Spleen (tissue), 7 donors: ENCODE results near the gene RGS16.

Experiments
- POLR2A ChIP-seq, 3 donors: fragments of 450-650 bp; IDR thresholded peaks; one replicate each; pipeline ENCODE4 v1.5.1; 2017; ENCODE audit warnings: antibody characterized with exemption in 3 of 3, mild to moderate bottlenecking in 1 of 3
- POLR2AphosphoS5 ChIP-seq, 3 donors: sonication (generic); formaldehyde crosslinking; IDR thresholded peaks; one replicate each; pipeline ENCODE4 v1.5.1; 2017; ENCODE audit warnings: antibody characterized with exemption in 3 of 3
- TF ChIP-seq, protein P1 (sequence below), 11 experiments: fragments of 200-600 bp in 7 of 11; fragments of 450-650 bp in 4 of 11; sonication (generic) in 4 of 11; IDR thresholded peaks in 8 of 11; conservative IDR thresholded peaks in 3 of 11; 1 replicate in 7 of 11; 2 replicates in 4 of 11; pipeline versions ENCODE4 v1.4.0 to v1.8.0; 2016 to 2021; ENCODE audit warnings: antibody characterized with exemption in 11 of 11, inconsistent platforms in 4 of 11, mild to moderate bottlenecking in 1 of 11
- donor health status: DM: no; HTN: no; CAD: no; lungs with moderate emphysema.
- donor health status: DM: no; HTN: no; CAD: no.
- donor health status: DM: no; HTN: no; CAD: no.

DNA sequence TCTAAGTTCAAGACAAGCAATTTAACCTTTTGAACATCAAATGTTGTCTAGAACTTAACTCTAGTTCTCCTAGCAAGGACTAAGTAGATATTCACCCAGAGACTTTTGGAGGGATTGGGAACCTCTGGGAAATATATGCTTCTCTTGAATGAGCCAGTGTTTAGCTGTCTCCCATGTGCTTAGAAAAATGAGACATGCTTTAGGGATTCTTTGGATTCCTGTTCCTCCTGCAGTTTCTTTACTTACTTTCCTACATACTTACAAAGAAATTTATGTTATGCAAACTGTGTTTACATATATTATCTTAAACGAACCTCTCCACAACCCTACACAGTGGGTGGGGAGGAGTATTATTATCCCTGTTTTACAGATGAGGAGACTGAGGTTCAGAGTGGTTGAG, 54.4 kb downstream of the RGS16 start:
- TF ChIP-seq, protein P1, sequence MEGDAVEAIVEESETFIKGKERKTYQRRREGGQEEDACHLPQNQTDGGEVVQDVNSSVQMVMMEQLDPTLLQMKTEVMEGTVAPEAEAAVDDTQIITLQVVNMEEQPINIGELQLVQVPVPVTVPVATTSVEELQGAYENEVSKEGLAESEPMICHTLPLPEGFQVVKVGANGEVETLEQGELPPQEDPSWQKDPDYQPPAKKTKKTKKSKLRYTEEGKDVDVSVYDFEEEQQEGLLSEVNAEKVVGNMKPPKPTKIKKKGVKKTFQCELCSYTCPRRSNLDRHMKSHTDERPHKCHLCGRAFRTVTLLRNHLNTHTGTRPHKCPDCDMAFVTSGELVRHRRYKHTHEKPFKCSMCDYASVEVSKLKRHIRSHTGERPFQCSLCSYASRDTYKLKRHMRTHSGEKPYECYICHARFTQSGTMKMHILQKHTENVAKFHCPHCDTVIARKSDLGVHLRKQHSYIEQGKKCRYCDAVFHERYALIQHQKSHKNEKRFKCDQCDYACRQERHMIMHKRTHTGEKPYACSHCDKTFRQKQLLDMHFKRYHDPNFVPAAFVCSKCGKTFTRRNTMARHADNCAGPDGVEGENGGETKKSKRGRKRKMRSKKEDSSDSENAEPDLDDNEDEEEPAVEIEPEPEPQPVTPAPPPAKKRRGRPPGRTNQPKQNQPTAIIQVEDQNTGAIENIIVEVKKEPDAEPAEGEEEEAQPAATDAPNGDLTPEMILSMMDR (IDR thresholded peaks at IDR 0.05 in 8 of 11, conservative IDR thresholded peaks at IDR 0.05 in 3 of 11), result no peak
- TF ChIP-seq POLR2A (IDR thresholded peaks at IDR 0.05) (no peak), POLR2AphosphoS5 (IDR thresholded peaks at IDR 0.05) (no peak)
